Hematopoietic multipotent progenitor cell treated with erythropoietin and hydrocortisone succinate and interleukin-3 and kit ligand, for 6 days (in vitro differentiated cells): Measurements from ENCODE around the gene PFAS.

Experiments used
- DNase-seq: peaks from one replicate; pipeline ENCODE4 v3.0.0-alpha.2; 2015

PFAS gene

GRCh38 chr17:8300627-8301242, 51.6 kb downstream of the PFAS start:
- DNase-seq, result peak; percentile 84

- no peak for DNase-seq
Observed at GRCh38 chr17:8310601-8311123, 61.6 kb downstream of the PFAS start.

GRCh38 chr17:8311131-8311790, 62.2 kb downstream of the PFAS start:
- DNase-seq, result no peak

GRCh38 chr17:8312251-8312650, 63.2 kb downstream of the PFAS start:
- DNase-seq, result no peak

GRCh38 chr17:8312726-8313600, 63.9 kb downstream of the PFAS start:
- DNase-seq, result no peak

GRCh38 chr17:8314797-8315763, 66.0 kb downstream of the PFAS start:
- no peak for DNase-seq

GRCh38 chr17:8315764-8316217, 66.7 kb downstream of the PFAS start:
- no peak for DNase-seq

- DNase-seq, result no peak
Observed at GRCh38 chr17:8318010-8318935, 69.2 kb downstream of the PFAS start.
